Measurements from ENCODE around the gene ALOX12B. TPM values are rescaled to one million over a fixed set of nuclear protein-coding genes. Genes with fewer than 3 reads are reported as not detected.

The ALOX12B gene
- polyA plus RNA-seq, 2 of the 4 experiments (the other 2 are of a cell fraction): 0.63 to 1.0 TPM

GRCh38 chr17:8103549-8103948 is 16.0 kb upstream of the ALOX12B start:
- WGBS (ENCODE audit: missing lambda C conversion rate): 52% methylated on average over 4 of the region's 4 CpGs
- no peak overlapping the region for H3K27ac ChIP-seq
- POLR2A ChIA-PET: no interaction called here
- FAIRE-seq: no peak
- ATAC-seq: no peak
- no peak overlapping the region for H3K4me3 ChIP-seq
- DNase-seq (ENCODE audit: low read depth in 1 of 2, low spot score in 1 of 2): no peak
- TF ChIP-seq ZC3H11A (IDR thresholded peaks at IDR 0.05): no peak
- CTCF ChIA-PET: interaction anchor here (8.0 to 24.1 kb wide), 4 partner anchors 7 to 42 kb away, joined by 85 to 1490 read pairs (median 229); partner anchors contain the start of genes ALOX12B and ALOXE3
- peaks cover 17% of the 10 kb centered on the region for H3K4me1 ChIP-seq
- H3K4me2 ChIP-seq: no peak overlapping the region
- H3K9me3 ChIP-seq: no peaks in the 10 kb centered on the region

GRCh38 chr17:8101721-8102120 is 14.2 kb upstream of the ALOX12B start:
- ATAC-seq: no peak
- DNase-seq (ENCODE audit: low read depth in 1 of 2, low spot score in 1 of 2): no peak
- Histone ChIP-seq H3K27ac (no peak overlapping the region), H3K4me1 (peaks cover 10% of the 10 kb centered on the region; the same call in 1 of the 3 replicates), H3K9me3 (no peaks in the 10 kb centered on the region), H3K4me3 (no peak overlapping the region), H3K4me2 (no peak overlapping the region)
- ChIA-PET CTCF (interaction anchor here (0.9 to 24.1 kb wide), 5 partner anchors 9 to 57 kb away, joined by 3 to 1490 read pairs (median 200); partner anchors contain the start of genes ALOX12B and ALOXE3), POLR2A (interaction anchor here (0.6 kb wide), 1 partner anchor 164 kb away, joined by 4 read pairs; no protein-coding TSS in a partner anchor)
- TF ChIP-seq EHF (CRISPR knock-in tag; IDR thresholded peaks at IDR 0.05) (no peak), BHLHE40 (IDR thresholded peaks at IDR 0.05; ENCODE audit: low read depth, low read length) (no peak), HDAC2 (IDR thresholded peaks at IDR 0.05) (no peak), CHD4 (IDR thresholded peaks at IDR 0.05; ENCODE audit: borderline replicate concordance) (no peak), HES2 (IDR thresholded peaks at IDR 0.05) (no peak), EP300 (IDR thresholded peaks at IDR 0.05) (no peak), POLR2AphosphoS2 (conservative IDR thresholded peaks at IDR 0.05; ENCODE audit: low read length) (no peak), MAFK (IDR thresholded peaks at IDR 0.05; ENCODE audit: partially characterized antibody) (no peak), TFCP2L1 (CRISPR knock-in tag; IDR thresholded peaks at IDR 0.05) (no peak), POLR2A (IDR thresholded peaks at IDR 0.05; ENCODE audit: low read length) (no peak), ZNF302 (CRISPR knock-in tag; IDR thresholded peaks at IDR 0.05) (no peak), JUNB (IDR thresholded peaks at IDR 0.05) (no peak), MYC (IDR thresholded peaks at IDR 0.05; ENCODE audit: borderline replicate concordance, low read length) (no peak)
- TF ChIP-seq, protein P1, sequence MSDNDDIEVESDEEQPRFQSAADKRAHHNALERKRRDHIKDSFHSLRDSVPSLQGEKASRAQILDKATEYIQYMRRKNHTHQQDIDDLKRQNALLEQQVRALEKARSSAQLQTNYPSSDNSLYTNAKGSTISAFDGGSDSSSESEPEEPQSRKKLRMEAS (IDR thresholded peaks at IDR 0.05): no peak
- WGBS (ENCODE audit: missing lambda C conversion rate): 74% methylated on average over 6 of the region's 6 CpGs
- no peak for FAIRE-seq

DNA sequence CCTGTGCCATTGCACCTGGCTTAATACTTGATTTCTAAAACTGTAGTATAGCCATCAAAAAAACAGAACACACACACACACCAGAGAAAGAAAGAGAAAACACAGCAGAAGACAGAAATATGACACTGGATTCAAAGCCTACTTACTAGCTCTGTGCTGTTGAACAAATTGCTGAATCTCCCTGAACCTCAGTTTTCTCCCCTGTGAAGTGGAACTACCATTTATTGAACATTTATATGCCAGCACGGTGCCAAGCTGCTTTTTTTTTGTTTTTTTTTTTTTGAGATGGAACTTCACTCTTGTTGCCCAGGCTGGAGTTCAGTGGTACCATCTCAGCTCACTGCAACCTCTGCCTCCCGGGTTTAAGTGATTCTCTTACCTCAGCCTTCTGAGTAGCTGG is 13.2 kb upstream of the ALOX12B start:
- ATAC-seq (no peak), DNase-seq (ENCODE audit: low read depth in 1 of 2, low spot score in 1 of 2) (no peak), FAIRE-seq (no peak)
- 51% methylated on average over 2 of the region's 2 CpGs for WGBS (ENCODE audit: missing lambda C conversion rate)
- TF ChIP-seq ZFP36 (IDR thresholded peaks at IDR 0.05; ENCODE audit: borderline replicate concordance, partially characterized antibody) (no peak), PHF8 (IDR thresholded peaks at IDR 0.05; ENCODE audit: borderline replicate concordance, low read depth) (no peak), CBX2 (IDR thresholded peaks at IDR 0.05; ENCODE audit: borderline replicate concordance, low read depth) (no peak), KDM1A (IDR thresholded peaks at IDR 0.05; ENCODE audit: low read depth) (no peak), ATOH8 (CRISPR knock-in tag; IDR thresholded peaks at IDR 0.05; ENCODE audit: low read depth) (no peak), MYC (IDR thresholded peaks at IDR 0.05; ENCODE audit: borderline replicate concordance, low read length) (no peak), HEYL (CRISPR knock-in tag; IDR thresholded peaks at IDR 0.05) (no peak), CBX8 (IDR thresholded peaks at IDR 0.05) (no peak), ZC3H11A (IDR thresholded peaks at IDR 0.05) (no peak), FOXS1 (CRISPR knock-in tag; IDR thresholded peaks at IDR 0.05) (no peak), RFX5 (IDR thresholded peaks at IDR 0.05) (no peak), NPAS2 (CRISPR knock-in tag; IDR thresholded peaks at IDR 0.05; ENCODE audit: borderline replicate concordance) (no peak), TP53 (CRISPR knock-in tag; IDR thresholded peaks at IDR 0.05) (no peak), CHD2 (IDR thresholded peaks at IDR 0.05; ENCODE audit: low read length, partially characterized antibody) (no peak), EP300 (IDR thresholded peaks at IDR 0.05) (no peak), NR3C1 (IDR thresholded peaks at IDR 0.05) (no peak), SREBF2 (IDR thresholded peaks at IDR 0.05) (no peak), REST (IDR thresholded peaks at IDR 0.05) (no peak)
- TF ChIP-seq, protein P1 (IDR thresholded peaks at IDR 0.05): no peak
- TF ChIP-seq, protein P2, sequence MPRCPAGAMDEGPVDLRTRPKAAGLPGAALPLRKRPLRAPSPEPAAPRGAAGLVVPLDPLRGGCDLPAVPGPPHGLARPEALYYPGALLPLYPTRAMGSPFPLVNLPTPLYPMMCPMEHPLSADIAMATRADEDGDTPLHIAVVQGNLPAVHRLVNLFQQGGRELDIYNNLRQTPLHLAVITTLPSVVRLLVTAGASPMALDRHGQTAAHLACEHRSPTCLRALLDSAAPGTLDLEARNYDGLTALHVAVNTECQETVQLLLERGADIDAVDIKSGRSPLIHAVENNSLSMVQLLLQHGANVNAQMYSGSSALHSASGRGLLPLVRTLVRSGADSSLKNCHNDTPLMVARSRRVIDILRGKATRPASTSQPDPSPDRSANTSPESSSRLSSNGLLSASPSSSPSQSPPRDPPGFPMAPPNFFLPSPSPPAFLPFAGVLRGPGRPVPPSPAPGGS (IDR thresholded peaks at IDR 0.05): no peak
- H3K27ac ChIP-seq: no peak overlapping the region
- no peak overlapping the region for H3K4me3 ChIP-seq
- peaks cover 5% of the 10 kb centered on the region; the same call in 1 of the 3 replicates for H3K4me1 ChIP-seq
- ChIA-PET CTCF (interaction anchor here (0.5 to 24.1 kb wide), 7 partner anchors 10 to 239 kb away, joined by 3 to 1490 read pairs (median 85); partner anchors contain the start of genes ALOX12B, ALOXE3 and ODF4), POLR2A (interaction anchor here (0.7 to 1.0 kb wide), 2 partner anchors 9 to 244 kb away, joined by 6 read pairs; partner anchors contain the start of gene NAA38)
- no peaks in the 10 kb centered on the region for H3K9me3 ChIP-seq
- no peak overlapping the region for H3K4me2 ChIP-seq
